Common myeloid progenitor, CD34-positive (primary cell): ENCODE data around the gene SLAMF7.

Source experiments
- CTCF ChIA-PET: fragments of 350-600 bp; sonication (Branson Sonifier 250); formaldehyde crosslinking; loops from one replicate; lab custom pipeline; 2021; ENCODE audit warnings: antibody characterized with exemption; lab: Charles Lee
- POLR2A ChIA-PET: fragments of 350-600 bp; sonication (Branson Sonifier 250); formaldehyde crosslinking; loops from one replicate; lab custom pipeline; 2021; ENCODE audit warnings: antibody characterized with exemption; lab: Charles Lee
- DNase-seq, 3 donors: peaks; one replicate each; pipeline versions ENCODE4 v3.0.0 to v3.0.0-alpha.2; 2013
- H3K27ac ChIP-seq, 2 experiments: 1 replicate in 1 of 2; 2 replicates in 1 of 2; pipeline ENCODE4 v1.7.0; 2013; ENCODE audit warnings: inconsistent platforms in 2 of 2, low read length in 2 of 2, mild to moderate bottlenecking in 2 of 2, low read depth in 1 of 2, moderate library complexity in 1 of 2; ENCODE audit not compliant: severe bottlenecking in 2 of 2, insufficient read depth in 1 of 2, poor library complexity in 1 of 2
- H3K27me3 ChIP-seq, 5 experiments: replicated peaks in 2 of 5; 1 replicate in 3 of 5; 2 replicates in 2 of 5; pipeline versions ENCODE4 v1.6.1 to v1.7.0; 2013; ENCODE audit warnings: low read length in 4 of 5, mild to moderate bottlenecking in 2 of 5, moderate library complexity in 2 of 5, inconsistent platforms in 1 of 5; ENCODE audit not compliant: insufficient read depth in 5 of 5, control insufficient read depth in 4 of 5
- H3K36me3 ChIP-seq, 4 experiments: 1 replicate in 2 of 4; 2 replicates in 2 of 4; pipeline versions ENCODE4 v1.6.1 to v1.7.0; 2013; ENCODE audit warnings: low read length in 3 of 4, control low read depth in 1 of 4, mild to moderate bottlenecking in 1 of 4; ENCODE audit not compliant: control insufficient read depth in 4 of 4, insufficient read depth in 4 of 4
- H3K4me1 ChIP-seq, 4 experiments: 1 replicate in 3 of 4; 2 replicates in 1 of 4; pipeline versions ENCODE4 v1.6.1 to v1.7.1; 2013; ENCODE audit warnings: low read length in 3 of 4, mild to moderate bottlenecking in 3 of 4, control low read depth in 1 of 4, inconsistent platforms in 1 of 4, moderate library complexity in 1 of 4; ENCODE audit not compliant: control insufficient read depth in 4 of 4, insufficient read depth in 4 of 4; ENCODE audit errors: control extremely low read depth in 1 of 4
- H3K4me3 ChIP-seq, 7 experiments: 1 replicate in 4 of 7; 2 replicates in 3 of 7; pipeline versions ENCODE4 v1.5.1 to v1.7.0; 2013; ENCODE audit warnings: mild to moderate bottlenecking in 7 of 7, low read length in 6 of 7, moderate library complexity in 6 of 7, inconsistent platforms in 2 of 7, low read depth in 2 of 7, control low read depth in 1 of 7; ENCODE audit not compliant: insufficient read depth in 4 of 7, control insufficient read depth in 1 of 7; ENCODE audit errors: extremely low read depth in 1 of 7
- H3K9me3 ChIP-seq, 5 experiments: 1 replicate in 4 of 5; 2 replicates in 1 of 5; pipeline versions ENCODE4 v1.6.1 to v1.7.1; 2013; ENCODE audit warnings: low read length in 4 of 5, mild to moderate bottlenecking in 2 of 5, inconsistent platforms in 1 of 5, low read depth in 1 of 5, moderate library complexity in 1 of 5; ENCODE audit not compliant: control insufficient read depth in 4 of 5, insufficient read depth in 2 of 5; ENCODE audit errors: control extremely low read depth in 1 of 5
- WGBS: methylation state at CpG from one replicate; pipeline ENCODE4 v1.1.5; 2013; ENCODE audit not compliant: insufficient coverage; 5-methylcytosine and 5-hydroxymethylcytosine counted together

SLAMF7 gene

GRCh38 chr1:160763993-160764392 is 24.9 kb downstream of the SLAMF7 start:
- Histone ChIP-seq H3K4me3 (no peak overlapping the region), H3K36me3 (no peaks in the 10 kb centered on the region), H3K27ac (no peak overlapping the region), H3K9me3 (peaks cover 0 to 2% (median 0%) of the 10 kb centered on the region in 5 experiments), H3K4me1 (peaks cover 0 to 9% (median 3%) of the 10 kb centered on the region in 4 experiments), H3K27me3 (no peaks in the 10 kb centered on the region)
- no peak for DNase-seq
- POLR2A ChIA-PET: no interaction called here
- WGBS: 95% methylated on average over 3 of the region's 3 CpGs
- CTCF ChIA-PET: interaction anchor here (1.0 to 1.8 kb wide), 2 partner anchors 12 to 44 kb away, joined by 3 to 4 read pairs; no protein-coding TSS in a partner anchor

GRCh38 chr1:160767395-160768294 is 28.6 kb downstream of the SLAMF7 start:
- whole genome bisulfite sequencing: 77% methylated on average over 6 of the region's 8 CpGs
- CTCF ChIA-PET: interaction anchor here (0.8 to 4.1 kb wide), 17 partner anchors 9 to 128 kb away, joined by 3 to 38 read pairs (median 4); no protein-coding TSS in a partner anchor
- Histone ChIP-seq H3K4me1 (peaks cover 0 to 9% (median 3%) of the 10 kb centered on the region in 4 experiments), H3K27me3 (no peaks in the 10 kb centered on the region), H3K36me3 (no peaks in the 10 kb centered on the region), H3K4me3 (peak overlapping the region in 1 of 7 experiments; percentile 27), H3K9me3 (no peaks in the 10 kb centered on the region), H3K27ac (no peak overlapping the region)
- POLR2A ChIA-PET: interaction anchor here (0.5 kb wide), 1 partner anchor 92 kb away, joined by 3 read pairs; no protein-coding TSS in a partner anchor
- no peak for DNase-seq

GRCh38 chr1:160768295-160768657 is 29.2 kb downstream of the SLAMF7 start:
- ChIA-PET POLR2A (interaction anchor here (0.6 kb wide), 1 partner anchor 602 kb away, joined by 3 read pairs; no protein-coding TSS in a partner anchor), CTCF (interaction anchor here (0.8 to 4.1 kb wide), 18 partner anchors 8 to 183 kb away, joined by 3 to 38 read pairs (median 5); no protein-coding TSS in a partner anchor)

DNA sequence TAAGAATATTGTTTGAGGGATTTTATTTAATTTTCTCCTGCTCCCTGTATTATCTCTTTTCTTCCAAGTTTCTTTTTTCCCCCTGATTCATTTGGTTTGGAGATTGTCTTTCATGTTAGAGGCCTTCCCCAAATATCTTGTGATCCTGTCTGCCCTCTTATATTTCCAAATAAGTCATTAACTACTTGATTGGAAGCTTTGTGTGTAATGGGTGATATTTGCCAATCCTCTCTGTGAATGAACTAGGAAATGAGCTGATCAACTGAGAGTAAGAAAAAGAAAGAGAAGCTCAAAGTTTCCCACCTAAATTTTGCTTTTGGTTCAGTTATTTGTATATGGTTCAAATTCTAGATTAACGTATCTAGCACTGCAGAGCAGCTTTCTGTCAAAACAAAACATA is 33.3 kb downstream of the SLAMF7 start:
- no peaks in the 10 kb centered on the region for H3K27me3 ChIP-seq
- no peak overlapping the region for H3K4me3 ChIP-seq
- POLR2A ChIA-PET: no interaction called here
- no peaks in the 10 kb centered on the region for H3K36me3 ChIP-seq
- WGBS: no CpG with 5 or more reads among the region's 1 CpG
- no peaks in the 10 kb centered on the region for H3K9me3 ChIP-seq
- peaks cover 5 to 25% (median 13%) of the 10 kb centered on the region in 4 experiments for H3K4me1 ChIP-seq
- DNase-seq: no peak
- H3K27ac ChIP-seq: no peak overlapping the region
- CTCF ChIA-PET: interaction anchor here (1.4 kb wide), 1 partner anchor 10 kb away, joined by 3 read pairs; no protein-coding TSS in a partner anchor

More at GRCh38 chr1:160768295-160768657, 29.2 kb downstream of the SLAMF7 start:
- no peaks in the 10 kb centered on the region for H3K36me3 ChIP-seq
- H3K4me1 ChIP-seq: peaks cover 0 to 9% (median 3%) of the 10 kb centered on the region in 4 experiments
- no peak overlapping the region for H3K27ac ChIP-seq
- no peaks in the 10 kb centered on the region for H3K9me3 ChIP-seq
- peak; percentile 73 to 88 (median 85) for DNase-seq
- no peaks in the 10 kb centered on the region for H3K27me3 ChIP-seq
- H3K4me3 ChIP-seq: peak overlapping the region in 1 of 7 experiments; percentile 27

GRCh38 chr1:160773093-160773492 is 34.0 kb downstream of the SLAMF7 start:
- Histone ChIP-seq H3K27me3 (no peaks in the 10 kb centered on the region), H3K9me3 (no peaks in the 10 kb centered on the region), H3K36me3 (no peaks in the 10 kb centered on the region), H3K27ac (no peak overlapping the region), H3K4me3 (no peak overlapping the region), H3K4me1 (peaks cover 5 to 20% (median 10%) of the 10 kb centered on the region in 4 experiments)
- ChIA-PET POLR2A (no interaction called here), CTCF (interaction anchor here (1.4 kb wide), 1 partner anchor 9 kb away, joined by 3 read pairs; no protein-coding TSS in a partner anchor)
- WGBS: 100% methylated on average over 1 of the region's 3 CpGs
- no peak for DNase-seq

GRCh38 chr1:160774886-160775719 is 36.1 kb downstream of the SLAMF7 start:
- 50% methylated on average over 2 of the region's 2 CpGs for WGBS
- CTCF ChIA-PET: interaction anchor here (0.8 to 9.3 kb wide), 10 partner anchors 9 to 177 kb away, joined by 3 to 71 read pairs (median 4); partner anchors contain the start of gene ITLN2
- H3K27ac ChIP-seq: no peak overlapping the region

More at GRCh38 chr1:160774886-160775719, 36.1 kb downstream of the SLAMF7 start:
- Histone ChIP-seq H3K9me3 (no peaks in the 10 kb centered on the region), H3K4me3 (no peak overlapping the region), H3K27me3 (no peaks in the 10 kb centered on the region), H3K4me1 (peaks cover 5 to 16% (median 10%) of the 10 kb centered on the region in 4 experiments), H3K36me3 (no peaks in the 10 kb centered on the region)
- POLR2A ChIA-PET: interaction anchor here (0.6 kb wide), 1 partner anchor 102 kb away, joined by 6 read pairs; no protein-coding TSS in a partner anchor
- DNase-seq: peak in 1 of 3 donors; percentile 42
